Endothelial cell of umbilical vein (primary cell): ENCODE measurements around the gene DNMT1. TPM values are rescaled to one million over a fixed set of nuclear protein-coding genes. Genes with fewer than 3 reads are reported as not detected.

Source experiments
- BruUV-seq: library from RNA; stranded (reverse); fragments of 400-500 nt; replicated peaks from 2 replicates; lab custom pipeline; 2021; lab: Mats Ljungman, UMichigan
- CTCF ChIA-PET: fragments of 300-600, 350-600 bp; sonication (Branson Sonifier 250); formaldehyde crosslinking; loops from one replicate; lab custom pipeline; 2021; ENCODE audit warnings: antibody characterized with exemption, inconsistent platforms; lab: Charles Lee
- POLR2A ChIA-PET: fragments of 300-600, 350-600 bp; sonication (Branson Sonifier 250); formaldehyde crosslinking; loops from one replicate; lab custom pipeline; 2021; ENCODE audit warnings: antibody characterized with exemption, inconsistent platforms; lab: Charles Lee
- DNase-seq: peaks from one replicate; pipeline ENCODE4 v3.0.0-alpha.2; 2011; ENCODE audit warnings: low read depth, low spot score
- FAIRE-seq: peaks from 2 replicates; lab custom pipeline; 2011; peaks lifted over from hg19 to GRCh38; lab: Jason Lieb, UNC
- H2AFZ ChIP-seq: 2 replicates; pipeline ENCODE4 v1.6.0; 2012; ENCODE audit warnings: low read depth, low read length, control low read depth, inconsistent platforms
- H3K27ac ChIP-seq: 2 replicates; pipeline ENCODE4 v1.5.1; 2011; ENCODE audit warnings: low read depth, mild to moderate bottlenecking, control low read depth, low read length, moderate library complexity; ENCODE audit not compliant: insufficient read depth
- H3K27me3 ChIP-seq, 2 experiments: 2 replicates each; pipeline versions ENCODE4 v1.6.0 to v1.6.1; 2011; ENCODE audit warnings: low read length in 2 of 2, mixed read lengths in 1 of 2; ENCODE audit not compliant: control insufficient read depth in 2 of 2, insufficient read depth in 2 of 2
- H3K36me3 ChIP-seq, 2 experiments: 2 replicates in 1 of 2; 3 replicates in 1 of 2; pipeline ENCODE4 v1.5.1; 2011; ENCODE audit warnings: low read length in 2 of 2, mild to moderate bottlenecking in 1 of 2, moderate library complexity in 1 of 2; ENCODE audit not compliant: control insufficient read depth in 2 of 2, insufficient read depth in 2 of 2; ENCODE audit errors: extremely low read depth in 1 of 2
- H3K4me1 ChIP-seq: 3 replicates; pipeline ENCODE4 v1.5.1; 2011; ENCODE audit warnings: mild to moderate bottlenecking, low read length; ENCODE audit not compliant: control insufficient read depth, insufficient read depth; ENCODE audit errors: extremely low read depth
- H3K4me2 ChIP-seq: 2 replicates; pipeline ENCODE4 v1.6.1; 2011; ENCODE audit warnings: low read length, control low read depth, mixed read lengths; ENCODE audit not compliant: insufficient read depth
- H3K4me3 ChIP-seq, 3 experiments: fragments of 200-600 bp in 1 of 3; sonication (generic), shearing (Covaris generic) in 1 of 3; replicated peaks in 1 of 3; 2 replicates each; pipeline ENCODE4 v1.5.1; 2011 to 2016; ENCODE audit warnings: control low read depth in 3 of 3, low read length in 3 of 3, mild to moderate bottlenecking in 2 of 3, inconsistent platforms in 1 of 3, low read depth in 1 of 3, moderate library complexity in 1 of 3; ENCODE audit not compliant: insufficient read depth in 1 of 3
- H3K79me2 ChIP-seq: 2 replicates; pipeline ENCODE4 v1.6.0; 2012; ENCODE audit warnings: low read length, inconsistent platforms; ENCODE audit not compliant: control insufficient read depth, insufficient read depth
- H3K9ac ChIP-seq: replicated peaks from 2 replicates; pipeline ENCODE3; 2011; ENCODE audit warnings: low read length, control low read depth; ENCODE audit not compliant: insufficient read depth; ENCODE audit errors: extremely low read depth
- H3K9me1 ChIP-seq: replicated peaks from 3 replicates; pipeline ENCODE4 v1.6.0; 2011; ENCODE audit warnings: mild to moderate bottlenecking, low read length; ENCODE audit not compliant: control insufficient read depth, insufficient read depth; ENCODE audit errors: extremely low read depth
- H3K9me3 ChIP-seq: replicated peaks from 2 replicates; pipeline ENCODE4 v1.5.1; 2012; ENCODE audit warnings: low read length, inconsistent platforms; ENCODE audit not compliant: control insufficient read depth, insufficient read depth
- H4K20me1 ChIP-seq: replicated peaks from 2 replicates; pipeline ENCODE3; 2011; ENCODE audit warnings: mild to moderate bottlenecking, low read length; ENCODE audit not compliant: control insufficient read depth, insufficient read depth; ENCODE audit errors: extremely low read depth
- EZH2 ChIP-seq: IDR thresholded peaks from 2 replicates; pipeline ENCODE4 v1.6.1; 2012; ENCODE audit warnings: borderline replicate concordance, low read depth, mild to moderate bottlenecking, moderate library complexity, low read length, inconsistent platforms; ENCODE audit not compliant: severe bottlenecking
- FOS ChIP-seq: IDR thresholded peaks from 2 replicates; pipeline ENCODE4 v1.6.1; 2011; ENCODE audit warnings: mild to moderate bottlenecking, low read length, moderate library complexity, borderline replicate concordance; ENCODE audit not compliant: insufficient read depth
- GATA2 ChIP-seq: IDR thresholded peaks from 2 replicates; pipeline ENCODE4 v1.7.0; 2011; ENCODE audit warnings: low read depth, mild to moderate bottlenecking, moderate library complexity, mixed read lengths, low read length; ENCODE audit not compliant: insufficient read length, insufficient read depth
- JUN ChIP-seq: IDR thresholded peaks from 2 replicates; pipeline ENCODE4 v1.6.1; 2011; ENCODE audit warnings: borderline replicate concordance, low read depth; ENCODE audit not compliant: insufficient read length, insufficient read depth
- MYC ChIP-seq: IDR thresholded peaks from one replicate; pipeline ENCODE4 v1.6.1; 2011; ENCODE audit warnings: mild to moderate bottlenecking, low read depth, low read length
- POLR2A ChIP-seq: IDR thresholded peaks from 2 replicates; pipeline ENCODE4 v1.6.1; 2012; ENCODE audit warnings: low read depth, mild to moderate bottlenecking, control low read depth, low read length
- POLR2AphosphoS5 ChIP-seq: IDR thresholded peaks from 2 replicates; pipeline ENCODE4 v1.6.1; 2012; ENCODE audit warnings: low read depth, mild to moderate bottlenecking, control low read depth, low read length, moderate library complexity; ENCODE audit not compliant: insufficient read depth
- dilution Hi-C: fragments of 300-500 bp; cut with MboI; formaldehyde crosslinking; loops from one replicate; pipeline ENCODE4 v1.15.0; 2019; ENCODE audit warnings: low sequenced_read_pairs; ENCODE audit not compliant: extremely low pct_ligation_motif_present
- intact Hi-C: fragments of 100-400 bp; cut with micrococcal nuclease; formaldehyde crosslinking; loops from one replicate; pipeline ENCODE4 v1.10.0; 2022
- polyA plus RNA-seq, 4 experiments: library from polyadenylated mRNA; depleted of rRNA in 3 of 4; stranded (reverse) in 3 of 4; unstranded in 1 of 4; fragments of >200 nt; gene quantifications; 2 replicates each; pipeline versions ENCODE4 v1.2.1 to v1.2.3, GENCODE V29; 2011 to 2012; ENCODE audit warnings: missing spikeins in 1 of 4
- total RNA-seq: library from RNA; stranded (reverse); gene quantifications from 2 replicates; pipeline ENCODE4 v1.2.3, GENCODE V29; 2021
- TF ChIP-seq, protein P1 (sequence below): IDR thresholded peaks from 2 replicates; pipeline ENCODE4 v1.6.1; 2011; ENCODE audit not compliant: insufficient read depth, insufficient read length
- TF ChIP-seq, protein P2 (sequence below), 2 donors: IDR thresholded peaks; 1 replicate in 1 of 2; 2 replicates in 1 of 2; pipeline ENCODE4 v1.5.1; 2011; ENCODE audit warnings: low read length in 2 of 2, mild to moderate bottlenecking in 2 of 2, moderate library complexity in 2 of 2, control low read depth in 1 of 2, inconsistent platforms in 1 of 2, low read depth in 1 of 2; ENCODE audit not compliant: insufficient read depth in 1 of 2; ENCODE audit errors: extremely low read depth in 1 of 2

The DNMT1 gene
- total and polyA plus RNA-seq, 2 donors (not counting 3 experiments of a cell fraction or from before 2014, with no cell fraction given) = 53.4 to 165 TPM

DNA sequence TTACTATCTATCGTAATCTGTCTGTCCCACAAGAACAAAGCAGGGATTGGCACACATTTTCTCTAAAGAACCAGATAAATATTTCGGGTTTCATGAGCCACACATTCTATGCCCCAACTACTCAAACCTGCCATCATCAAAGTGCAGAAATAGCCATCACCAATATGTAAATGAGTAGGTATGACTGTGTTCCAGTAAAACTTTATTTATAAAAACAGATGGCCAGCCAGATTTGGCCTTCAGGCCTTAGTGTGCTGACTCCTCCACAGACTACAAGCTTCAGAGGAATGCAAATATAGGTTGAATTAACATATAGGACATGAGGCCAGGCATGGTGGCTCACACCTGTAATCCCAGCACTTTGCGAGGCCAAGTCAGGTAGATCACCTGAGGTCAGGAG is 8.9 kb upstream of the DNMT1 start:
- H3K9me3 ChIP-seq = no peaks in the 10 kb centered on the region
- POLR2A ChIA-PET = no interaction called here
- TF ChIP-seq, protein P1, sequence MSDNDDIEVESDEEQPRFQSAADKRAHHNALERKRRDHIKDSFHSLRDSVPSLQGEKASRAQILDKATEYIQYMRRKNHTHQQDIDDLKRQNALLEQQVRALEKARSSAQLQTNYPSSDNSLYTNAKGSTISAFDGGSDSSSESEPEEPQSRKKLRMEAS = no peak
- no peak for TF ChIP-seq FOS
- TF ChIP-seq, protein P2, sequence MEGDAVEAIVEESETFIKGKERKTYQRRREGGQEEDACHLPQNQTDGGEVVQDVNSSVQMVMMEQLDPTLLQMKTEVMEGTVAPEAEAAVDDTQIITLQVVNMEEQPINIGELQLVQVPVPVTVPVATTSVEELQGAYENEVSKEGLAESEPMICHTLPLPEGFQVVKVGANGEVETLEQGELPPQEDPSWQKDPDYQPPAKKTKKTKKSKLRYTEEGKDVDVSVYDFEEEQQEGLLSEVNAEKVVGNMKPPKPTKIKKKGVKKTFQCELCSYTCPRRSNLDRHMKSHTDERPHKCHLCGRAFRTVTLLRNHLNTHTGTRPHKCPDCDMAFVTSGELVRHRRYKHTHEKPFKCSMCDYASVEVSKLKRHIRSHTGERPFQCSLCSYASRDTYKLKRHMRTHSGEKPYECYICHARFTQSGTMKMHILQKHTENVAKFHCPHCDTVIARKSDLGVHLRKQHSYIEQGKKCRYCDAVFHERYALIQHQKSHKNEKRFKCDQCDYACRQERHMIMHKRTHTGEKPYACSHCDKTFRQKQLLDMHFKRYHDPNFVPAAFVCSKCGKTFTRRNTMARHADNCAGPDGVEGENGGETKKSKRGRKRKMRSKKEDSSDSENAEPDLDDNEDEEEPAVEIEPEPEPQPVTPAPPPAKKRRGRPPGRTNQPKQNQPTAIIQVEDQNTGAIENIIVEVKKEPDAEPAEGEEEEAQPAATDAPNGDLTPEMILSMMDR (IDR thresholded peaks at IDR 0.05; ENCODE audit: extremely low read depth in 1 of 2, insufficient read depth in 1 of 2, low read depth in 1 of 2, low read length in 2 of 2) = no peak
- TF ChIP-seq GATA2 = no peak
- no peak for TF ChIP-seq EZH2
- TF ChIP-seq POLR2A = no peak
- no peak for TF ChIP-seq JUN
- no peak for TF ChIP-seq MYC
- no peak for TF ChIP-seq POLR2AphosphoS5
- H3K4me2 ChIP-seq = no peak overlapping the region
- H3K27ac ChIP-seq = no peak overlapping the region
- CTCF ChIA-PET = interaction anchor here (1.9 kb wide), 1 partner anchor 25 kb away, joined by 7 read pairs; no protein-coding TSS in a partner anchor
- DNase-seq (no peak), FAIRE-seq (no peak)
- no peak overlapping the region for H2AFZ ChIP-seq
- H4K20me1 ChIP-seq = no peaks in the 10 kb centered on the region
- peaks cover 0 to 1% of the 10 kb centered on the region in 2 experiments for H3K27me3 ChIP-seq
- H3K9ac ChIP-seq = no peak overlapping the region
- H3K4me1 ChIP-seq = no peaks in the 10 kb centered on the region
- BruUV-seq = no TSS peak
- dilution Hi-C loops = no loop called here
- intact Hi-C loops = no loop called here
- H3K9me1 ChIP-seq = no peaks in the 10 kb centered on the region
- no peaks in the 10 kb centered on the region for H3K79me2 ChIP-seq
- no peak overlapping the region for H3K4me3 ChIP-seq
- H3K36me3 ChIP-seq = no peaks in the 10 kb centered on the region
